ENCODE data around the gene RMND5A. TPM values are rescaled to one million over a fixed set of nuclear protein-coding genes. Genes with fewer than 3 reads are reported as not detected.
A peak's percentile ranks its signal among the peaks of the same experiment; 100 is the strongest.
"Not testable (repeated sequence)": the region's sequence is repeated elsewhere in the genome, so short reads cannot be mapped to it uniquely, and the experiment has no call there.

Gene RMND5A
- 10 to 100 TPM; 13.5 to 63.5 (median 19.8) TPM for polyA plus RNA-seq
- long read RNA-seq, donor 1: 0 reads
- long read RNA-seq, donor 2, full-length matches to known transcripts: 4 of 4 reads
- long read RNA-seq, donor 2, partial matches to known transcripts: 0 of 4 reads
- long read RNA-seq, donor 2, other reads (novel, unspliced or antisense): 0 of 4 reads
- long read RNA-seq, donor 3, full-length matches to known transcripts: 2 of 11 reads
- long read RNA-seq, donor 3, partial matches to known transcripts: 9 of 11 reads
- long read RNA-seq, donor 3, other reads (novel, unspliced or antisense): 0 of 11 reads
- long read RNA-seq, donor 4: 0 reads
- long read RNA-seq, donor 5, full-length matches to known transcripts: 1 of 1 reads
- long read RNA-seq, donor 5, partial matches to known transcripts: 0 of 1 reads
- long read RNA-seq, donor 5, other reads (novel, unspliced or antisense): 0 of 1 reads
- long read RNA-seq, donor 6, full-length matches to known transcripts: 2 of 2 reads
- long read RNA-seq, donor 6, partial matches to known transcripts: 0 of 2 reads
- long read RNA-seq, donor 6, other reads (novel, unspliced or antisense): 0 of 2 reads
- long read RNA-seq, donor 7: 0 reads
- long read RNA-seq, donor 8, full-length matches to known transcripts: 1 of 1 reads
- long read RNA-seq, donor 8, partial matches to known transcripts: 0 of 1 reads
- long read RNA-seq, donor 8, other reads (novel, unspliced or antisense): 0 of 1 reads
- long read RNA-seq, donor 9, full-length matches to known transcripts: 3 of 3 reads
- long read RNA-seq, donor 9, partial matches to known transcripts: 0 of 3 reads
- long read RNA-seq, donor 9, other reads (novel, unspliced or antisense): 0 of 3 reads
- long read RNA-seq, donor 10, full-length matches to known transcripts: 10 of 16 reads
- long read RNA-seq, donor 10, partial matches to known transcripts: 6 of 16 reads
- long read RNA-seq, donor 10, other reads (novel, unspliced or antisense): 0 of 16 reads

DNA sequence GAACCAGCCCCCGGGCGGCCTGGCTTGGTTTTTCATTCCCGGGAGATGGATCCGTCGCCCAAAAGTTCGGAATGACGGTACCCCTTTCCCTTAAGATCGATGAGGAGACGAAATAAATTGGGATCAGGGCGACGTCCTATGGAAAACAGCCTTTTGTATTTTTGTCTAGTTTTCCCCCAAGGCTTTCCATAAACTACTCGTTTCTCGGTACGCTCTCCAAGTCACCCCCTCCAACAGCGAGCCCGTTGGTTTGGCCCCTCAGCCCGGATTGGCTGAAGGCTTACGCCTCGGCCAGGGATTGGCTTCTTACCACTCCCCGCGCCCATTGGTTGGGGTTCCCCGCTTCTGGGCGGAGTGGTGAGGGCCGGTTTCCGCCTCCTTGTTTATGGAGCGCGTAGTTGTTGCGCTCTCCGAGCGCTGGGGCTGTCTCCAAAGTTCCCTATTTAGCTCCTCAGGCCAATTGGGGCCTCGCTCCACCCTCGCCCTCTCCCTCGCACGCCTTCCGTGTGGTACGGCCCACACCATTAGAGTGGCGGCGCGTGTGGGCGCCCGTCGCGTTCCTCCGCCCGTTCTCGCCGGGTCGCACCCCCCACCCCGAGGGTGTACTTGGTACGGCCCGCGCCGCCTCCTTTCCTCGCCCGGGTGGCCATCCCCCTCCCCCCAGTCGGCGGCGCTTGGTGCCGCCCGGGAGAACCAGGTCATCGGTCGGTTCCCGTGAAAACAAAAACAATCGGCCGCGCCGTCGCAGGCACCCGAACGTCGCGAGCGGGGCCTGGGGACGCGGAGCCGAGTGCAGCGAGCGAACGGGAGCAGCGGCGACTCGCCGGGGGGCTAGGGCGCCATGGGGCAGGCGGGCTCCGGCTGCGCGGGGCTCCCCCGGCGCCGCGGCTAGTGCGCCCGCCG is at the start of gene RMND5A:
Gene RMND5A, plus strand, starts transcription at position 655 of the 903 bp plus-strand sequence. CDS start 377 bp downstream, outside the sequence.
- Histone ChIP-seq H3K27ac (ENCODE audit: low read depth in 1 of 3, low read length in 2 of 3) (peak within 1 kb of the TSS; percentile 74 to 92 (median 84)), H3K4me3 (ENCODE audit: low read depth in 1 of 3, low read length in 3 of 3) (peak within 1 kb of the TSS; percentile 58 to 80 (median 76))
- DNase-seq (peak; percentile 87 to 91), FAIRE-seq (peak; percentile 57)
- not testable (repeated sequence) for H3K36me3 ChIP-seq (ENCODE audit: control insufficient read depth in 3 of 3, insufficient read depth in 2 of 3, low read depth in 1 of 3, low read length in 3 of 3); H3K9me3 ChIP-seq (ENCODE audit: control insufficient read depth in 2 of 2, insufficient read depth in 1 of 2, low read depth in 1 of 2, low read length in 1 of 2); H3K4me1 ChIP-seq (ENCODE audit: control insufficient read depth in 3 of 3, insufficient read depth in 2 of 3, low read depth in 1 of 3, low read length in 2 of 3); H3K27me3 ChIP-seq (ENCODE audit: control insufficient read depth in 3 of 3, insufficient read depth in 3 of 3, low read length in 3 of 3)
- whole genome bisulfite sequencing, 3 donors: 0 to 1% (median 0%) methylated on average over 33 to 81 of the region's 95 CpGs

- 33 to 47% (median 36%) methylated on average over 5 of the region's 5 CpGs for WGBS, 3 donors
- peaks cover 0 to 6% (median 5%) of the 10 kb centered on the region in 3 donors for H3K4me1 ChIP-seq (ENCODE audit: control insufficient read depth in 3 of 3, insufficient read depth in 2 of 3, low read depth in 1 of 3, low read length in 2 of 3)
- DNase-seq: peak; percentile 36 to 77
- no peaks in the 10 kb centered on the region for H3K9me3 ChIP-seq (ENCODE audit: control insufficient read depth in 2 of 2, insufficient read depth in 1 of 2, low read depth in 1 of 2, low read length in 1 of 2)
- H3K27me3 ChIP-seq (ENCODE audit: control insufficient read depth in 3 of 3, insufficient read depth in 3 of 3, low read length in 3 of 3): no peaks in the 10 kb centered on the region
- H3K36me3 ChIP-seq (ENCODE audit: control insufficient read depth in 3 of 3, insufficient read depth in 2 of 3, low read depth in 1 of 3, low read length in 3 of 3): no peaks in the 10 kb centered on the region
- no peak overlapping the region for H3K4me3 ChIP-seq (ENCODE audit: low read depth in 1 of 3, low read length in 3 of 3)
- FAIRE-seq: no peak
- peak overlapping the region in 1 of 3 donors; percentile 44 for H3K27ac ChIP-seq (ENCODE audit: low read depth in 1 of 3, low read length in 2 of 3)
These were observed 48.6 kb upstream of the RMND5A start for GRCh38 chr2:86671337-86671981.

DNA sequence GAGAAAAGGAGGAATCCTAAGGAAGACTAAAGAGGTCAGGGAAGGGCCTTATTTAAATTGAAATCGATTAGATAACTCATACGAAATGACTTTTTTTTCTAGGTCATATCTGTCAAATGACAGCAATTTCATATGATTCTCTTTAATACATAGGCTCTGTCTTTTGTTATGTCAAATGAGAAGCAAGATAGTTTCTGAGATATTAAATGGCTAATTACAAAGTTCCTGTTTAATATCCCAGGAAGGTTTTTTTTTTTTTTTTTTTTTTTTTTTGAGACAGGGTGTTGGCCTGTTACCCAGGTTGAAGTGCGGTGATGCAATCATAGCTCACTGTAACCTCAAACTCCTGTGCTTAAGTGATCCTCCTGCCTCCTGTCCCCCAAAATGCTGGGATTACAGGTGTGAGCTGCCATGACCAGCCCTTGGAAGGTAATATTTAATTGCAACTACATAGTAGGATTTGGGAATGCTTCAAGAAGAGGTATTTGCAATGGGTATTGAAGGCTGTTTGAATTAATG is 48.0 kb upstream of the RMND5A start:
- no peaks in the 10 kb centered on the region for H3K36me3 ChIP-seq (ENCODE audit: control insufficient read depth in 3 of 3, insufficient read depth in 2 of 3, low read depth in 1 of 3, low read length in 3 of 3)
- H3K4me1 ChIP-seq (ENCODE audit: control insufficient read depth in 3 of 3, insufficient read depth in 2 of 3, low read depth in 1 of 3, low read length in 2 of 3): peaks cover 0 to 6% (median 5%) of the 10 kb centered on the region in 3 donors
- H3K9me3 ChIP-seq (ENCODE audit: control insufficient read depth in 2 of 2, insufficient read depth in 1 of 2, low read depth in 1 of 2, low read length in 1 of 2): peaks cover 0 to 3% of the 10 kb centered on the region in 2 donors
- DNase-seq: peak in 1 of 2 donors; percentile 62
- H3K27me3 ChIP-seq (ENCODE audit: control insufficient read depth in 3 of 3, insufficient read depth in 3 of 3, low read length in 3 of 3): no peaks in the 10 kb centered on the region
- no peak overlapping the region for H3K4me3 ChIP-seq (ENCODE audit: low read depth in 1 of 3, low read length in 3 of 3)
- FAIRE-seq: no peak
- WGBS, 3 donors: 22 to 76% (median 52%) methylated on average over 3 of the region's 3 CpGs
- H3K27ac ChIP-seq (ENCODE audit: low read depth in 1 of 3, low read length in 2 of 3): no peak overlapping the region

DNA sequence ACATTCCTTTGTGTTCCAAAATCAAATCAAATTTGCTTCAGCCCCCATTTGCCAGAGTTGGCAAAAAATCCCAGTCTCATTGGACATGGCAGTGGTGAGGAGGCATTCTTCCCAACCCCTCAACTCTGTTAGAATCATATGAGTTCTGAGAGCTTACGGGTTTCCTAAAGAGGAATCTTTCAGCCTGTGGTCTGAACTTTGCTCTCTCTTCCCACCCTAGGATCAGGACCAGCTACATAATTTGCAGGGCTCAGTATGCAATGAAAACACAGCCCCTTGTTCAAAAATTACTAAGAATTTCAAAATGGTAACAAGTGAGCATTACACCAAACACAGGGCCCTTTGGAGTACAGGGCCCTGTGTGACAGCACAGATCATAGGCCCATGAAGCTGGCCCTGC is 47.1 kb upstream of the RMND5A start:
- Histone ChIP-seq H3K9me3 (ENCODE audit: control insufficient read depth in 2 of 2, insufficient read depth in 1 of 2, low read depth in 1 of 2, low read length in 1 of 2) (peaks cover 0 to 3% of the 10 kb centered on the region in 2 donors), H3K4me3 (ENCODE audit: low read depth in 1 of 3, low read length in 3 of 3) (no peak overlapping the region), H3K4me1 (ENCODE audit: control insufficient read depth in 3 of 3, insufficient read depth in 2 of 3, low read depth in 1 of 3, low read length in 2 of 3) (peaks cover 0 to 6% (median 5%) of the 10 kb centered on the region in 3 donors), H3K27me3 (ENCODE audit: control insufficient read depth in 3 of 3, insufficient read depth in 3 of 3, low read length in 3 of 3) (no peaks in the 10 kb centered on the region), H3K27ac (ENCODE audit: low read depth in 1 of 3, low read length in 2 of 3) (no peak overlapping the region), H3K36me3 (ENCODE audit: control insufficient read depth in 3 of 3, insufficient read depth in 2 of 3, low read depth in 1 of 3, low read length in 3 of 3) (no peaks in the 10 kb centered on the region)
- WGBS, 3 donors: 84 to 90% (median 86%) methylated on average over 1 of the region's 1 CpG
- DNase-seq (no peak), FAIRE-seq (no peak)

DNA sequence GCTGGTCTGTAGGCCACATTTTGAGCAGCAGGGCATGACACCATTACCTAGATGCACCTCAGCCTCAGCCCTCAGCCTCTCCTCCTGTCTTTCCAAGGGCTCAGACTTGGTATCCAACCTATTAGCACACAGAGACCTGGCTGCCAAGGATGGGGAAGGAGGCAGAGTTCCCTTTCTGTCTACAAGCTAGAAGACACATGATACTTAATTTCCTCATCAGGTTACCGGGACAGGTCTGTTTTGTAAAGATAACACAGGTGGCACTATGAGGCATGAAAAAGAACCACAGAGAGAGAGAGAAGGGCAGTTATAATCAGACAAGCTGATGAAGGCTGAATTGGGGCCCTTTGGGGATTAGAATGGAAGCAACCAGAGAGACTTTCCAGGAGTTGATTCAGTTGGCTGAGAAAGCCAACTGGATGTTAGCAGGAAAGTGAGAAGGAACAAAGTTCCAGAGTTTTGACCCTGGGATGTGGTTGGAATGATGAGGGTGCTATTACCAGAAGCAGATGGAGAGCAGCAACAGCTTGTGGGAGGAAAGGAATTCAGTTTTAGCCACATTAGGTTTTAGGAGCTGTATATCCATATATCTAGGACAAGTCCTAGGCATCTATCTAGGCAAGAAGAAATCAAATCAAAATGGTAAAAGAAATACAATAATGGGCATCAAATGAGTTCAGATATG is 46.0 kb upstream of the RMND5A start:
- H3K4me3 ChIP-seq (ENCODE audit: low read depth in 1 of 3, low read length in 3 of 3): no peak overlapping the region
- H3K27ac ChIP-seq (ENCODE audit: low read depth in 1 of 3, low read length in 2 of 3): no peak overlapping the region
- FAIRE-seq: no peak
- no peaks in the 10 kb centered on the region for H3K27me3 ChIP-seq (ENCODE audit: control insufficient read depth in 3 of 3, insufficient read depth in 3 of 3, low read length in 3 of 3)
- peaks cover 0 to 6% (median 5%) of the 10 kb centered on the region in 3 donors for H3K4me1 ChIP-seq (ENCODE audit: control insufficient read depth in 3 of 3, insufficient read depth in 2 of 3, low read depth in 1 of 3, low read length in 2 of 3)
- H3K36me3 ChIP-seq (ENCODE audit: control insufficient read depth in 3 of 3, insufficient read depth in 2 of 3, low read depth in 1 of 3, low read length in 3 of 3): no peaks in the 10 kb centered on the region
- DNase-seq: no peak
- peaks cover 0 to 3% of the 10 kb centered on the region in 2 donors for H3K9me3 ChIP-seq (ENCODE audit: control insufficient read depth in 2 of 2, insufficient read depth in 1 of 2, low read depth in 1 of 2, low read length in 1 of 2)
- 28 to 66% (median 43%) methylated on average over 1 of the region's 1 CpG for WGBS, 3 donors

DNA sequence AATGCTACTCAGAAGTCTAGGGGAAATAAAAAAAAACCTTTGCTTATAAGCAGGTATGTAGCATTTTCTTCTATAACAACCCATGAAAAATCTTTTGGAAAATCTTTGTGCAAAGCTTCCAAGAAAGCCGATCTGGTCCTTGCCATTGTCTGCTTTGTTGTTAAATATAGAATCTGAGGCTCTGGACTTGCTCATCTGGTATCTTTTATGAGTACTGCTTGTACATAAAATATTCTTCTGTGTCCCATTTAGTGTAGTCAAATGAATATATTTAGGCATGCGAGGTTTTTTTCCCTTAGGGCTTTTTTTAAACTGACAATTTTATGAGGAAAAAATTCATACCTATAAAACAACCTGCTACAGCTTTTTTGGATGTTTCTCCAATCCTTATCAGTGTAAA is 45.0 kb upstream of the RMND5A start:
- 81 to 95% (median 92%) methylated on average over 2 of the region's 2 CpGs for whole genome bisulfite sequencing, 3 donors

DNA sequence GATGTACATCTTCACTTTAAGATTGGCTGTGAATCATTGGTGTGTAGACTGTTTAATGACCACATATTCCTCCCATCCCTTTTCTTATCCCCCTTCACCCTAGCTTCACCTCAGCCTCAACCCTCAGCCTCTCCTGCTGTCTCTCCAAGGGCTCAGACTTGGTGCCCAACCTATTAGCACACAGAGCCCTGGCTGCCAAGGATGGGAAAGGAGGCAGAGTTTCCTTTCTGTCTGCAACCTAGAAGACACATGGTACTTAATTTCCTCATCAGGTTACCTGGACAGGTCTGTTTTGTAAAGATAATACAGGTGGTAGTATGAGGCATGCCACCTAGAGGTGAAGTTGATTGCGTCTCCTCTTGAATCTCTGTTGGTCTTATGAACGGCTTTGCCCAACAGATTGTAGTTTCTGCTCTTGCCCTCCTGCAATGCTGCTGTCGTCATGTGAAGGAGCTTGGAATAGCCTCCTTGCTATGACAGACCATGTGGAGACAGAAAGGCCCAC is 44.5 kb upstream of the RMND5A start:
- WGBS, 3 donors: 20 to 61% (median 30%) methylated on average over 3 of the region's 3 CpGs
- Histone ChIP-seq H3K27ac (ENCODE audit: low read depth in 1 of 3, low read length in 2 of 3) (no peak overlapping the region), H3K4me3 (ENCODE audit: low read depth in 1 of 3, low read length in 3 of 3) (no peak overlapping the region), H3K36me3 (ENCODE audit: control insufficient read depth in 3 of 3, insufficient read depth in 2 of 3, low read depth in 1 of 3, low read length in 3 of 3) (no peaks in the 10 kb centered on the region), H3K27me3 (ENCODE audit: control insufficient read depth in 3 of 3, insufficient read depth in 3 of 3, low read length in 3 of 3) (no peaks in the 10 kb centered on the region), H3K9me3 (ENCODE audit: control insufficient read depth in 2 of 2, insufficient read depth in 1 of 2, low read depth in 1 of 2, low read length in 1 of 2) (peaks cover 0 to 3% of the 10 kb centered on the region in 2 donors), H3K4me1 (ENCODE audit: control insufficient read depth in 3 of 3, insufficient read depth in 2 of 3, low read depth in 1 of 3, low read length in 2 of 3) (peaks cover 0 to 6% (median 5%) of the 10 kb centered on the region in 3 donors)
- DNase-seq: peak; percentile 65 to 85
- FAIRE-seq: no peak

More for the DNA sequence above, 45.0 kb upstream of the RMND5A start:
- FAIRE-seq: no peak
- peaks cover 0 to 3% of the 10 kb centered on the region in 2 donors for H3K9me3 ChIP-seq (ENCODE audit: control insufficient read depth in 2 of 2, insufficient read depth in 1 of 2, low read depth in 1 of 2, low read length in 1 of 2)
- no peaks in the 10 kb centered on the region for H3K36me3 ChIP-seq (ENCODE audit: control insufficient read depth in 3 of 3, insufficient read depth in 2 of 3, low read depth in 1 of 3, low read length in 3 of 3)
- DNase-seq: no peak
- no peak overlapping the region for H3K27ac ChIP-seq (ENCODE audit: low read depth in 1 of 3, low read length in 2 of 3)
- peaks cover 0 to 6% (median 5%) of the 10 kb centered on the region in 3 donors for H3K4me1 ChIP-seq (ENCODE audit: control insufficient read depth in 3 of 3, insufficient read depth in 2 of 3, low read depth in 1 of 3, low read length in 2 of 3)
- no peaks in the 10 kb centered on the region for H3K27me3 ChIP-seq (ENCODE audit: control insufficient read depth in 3 of 3, insufficient read depth in 3 of 3, low read length in 3 of 3)
- H3K4me3 ChIP-seq (ENCODE audit: low read depth in 1 of 3, low read length in 3 of 3): no peak overlapping the region

Data from small intestine (tissue), 16 donors.